ENCODE data around the gene NFKBIE. TPM values are rescaled to one million over a fixed set of nuclear protein-coding genes. Genes with fewer than 3 reads are reported as not detected.

NFKBIE gene
- total RNA-seq, 2 experiments from 2014 or later, result 43.0 to 43.1 TPM

- ChIA-PET CTCF (no interaction called here), POLR2A (interaction anchor here (1.2 kb wide), 1 partner anchor 53 kb away, joined by 3 read pairs; no protein-coding TSS in a partner anchor)
- Mint-ChIP-seq H3K27me3 (no peaks in the 10 kb centered on the region), H3K4me1 (ENCODE audit: low read depth) (peaks cover 28% of the 10 kb centered on the region), H3K9me3 (no peaks in the 10 kb centered on the region), H3K36me3 (ENCODE audit: low read depth) (peaks cover 75% of the 10 kb centered on the region), H3K4me3 (no peak overlapping the region), H3K27ac (no peak overlapping the region)
- no peaks in the 10 kb centered on the region for H3K27me3 ChIP-seq (ENCODE audit: control insufficient read depth in 1 of 2, insufficient read depth in 2 of 2, low read length in 2 of 2)
- no peak overlapping the region for H3K4me3 ChIP-seq (ENCODE audit: low read length)
- H3K9me3 ChIP-seq (ENCODE audit: control insufficient read depth in 1 of 2, insufficient read depth in 1 of 2, low read length in 2 of 2), result no peaks in the 10 kb centered on the region
- no peak overlapping the region for H3K27ac ChIP-seq (ENCODE audit: low read depth in 1 of 2, low read length in 2 of 2)
- ATAC-seq (ENCODE audit: poor library complexity) (no peak), DNase-seq (no peak)
- intact Hi-C loops (cut with DNase I, micrococcal nuclease), result no loop called here
- TF ChIP-seq, protein P1, sequence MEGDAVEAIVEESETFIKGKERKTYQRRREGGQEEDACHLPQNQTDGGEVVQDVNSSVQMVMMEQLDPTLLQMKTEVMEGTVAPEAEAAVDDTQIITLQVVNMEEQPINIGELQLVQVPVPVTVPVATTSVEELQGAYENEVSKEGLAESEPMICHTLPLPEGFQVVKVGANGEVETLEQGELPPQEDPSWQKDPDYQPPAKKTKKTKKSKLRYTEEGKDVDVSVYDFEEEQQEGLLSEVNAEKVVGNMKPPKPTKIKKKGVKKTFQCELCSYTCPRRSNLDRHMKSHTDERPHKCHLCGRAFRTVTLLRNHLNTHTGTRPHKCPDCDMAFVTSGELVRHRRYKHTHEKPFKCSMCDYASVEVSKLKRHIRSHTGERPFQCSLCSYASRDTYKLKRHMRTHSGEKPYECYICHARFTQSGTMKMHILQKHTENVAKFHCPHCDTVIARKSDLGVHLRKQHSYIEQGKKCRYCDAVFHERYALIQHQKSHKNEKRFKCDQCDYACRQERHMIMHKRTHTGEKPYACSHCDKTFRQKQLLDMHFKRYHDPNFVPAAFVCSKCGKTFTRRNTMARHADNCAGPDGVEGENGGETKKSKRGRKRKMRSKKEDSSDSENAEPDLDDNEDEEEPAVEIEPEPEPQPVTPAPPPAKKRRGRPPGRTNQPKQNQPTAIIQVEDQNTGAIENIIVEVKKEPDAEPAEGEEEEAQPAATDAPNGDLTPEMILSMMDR (IDR thresholded peaks at IDR 0.05), result no peak
- H3K4me1 ChIP-seq (ENCODE audit: insufficient read depth, low read length), result peaks cover 13% of the 10 kb centered on the region
- H3K36me3 ChIP-seq (ENCODE audit: insufficient read depth, low read length), result peaks cover 68% of the 10 kb centered on the region
These were observed 44.3 kb upstream of the NFKBIE start for GRCh38 chr6:44309631-44310030.

GRCh38 chr6:44309092-44309491, 43.7 kb upstream of the NFKBIE start:
- no peaks in the 10 kb centered on the region for H3K9me3 ChIP-seq (ENCODE audit: control insufficient read depth in 1 of 2, insufficient read depth in 1 of 2, low read length in 2 of 2)
- H3K27me3 ChIP-seq (ENCODE audit: control insufficient read depth in 1 of 2, insufficient read depth in 2 of 2, low read length in 2 of 2), result no peaks in the 10 kb centered on the region
- peaks cover 74% of the 10 kb centered on the region for H3K36me3 ChIP-seq (ENCODE audit: insufficient read depth, low read length)
- Mint-ChIP-seq H3K36me3 (ENCODE audit: low read depth) (peaks cover 77% of the 10 kb centered on the region), H3K9me3 (no peaks in the 10 kb centered on the region), H3K4me3 (no peak overlapping the region), H3K4me1 (ENCODE audit: low read depth) (peaks cover 28% of the 10 kb centered on the region), H3K27ac (no peak overlapping the region), H3K27me3 (no peaks in the 10 kb centered on the region)
- POLR2A ChIA-PET, result interaction anchor here (1.1 to 1.2 kb wide), 2 partner anchors 30 to 53 kb away, joined by 3 read pairs; no protein-coding TSS in a partner anchor
- no peak for DNase-seq
- peaks cover 13% of the 10 kb centered on the region for H3K4me1 ChIP-seq (ENCODE audit: insufficient read depth, low read length)
- CTCF ChIA-PET, result no interaction called here
- TF ChIP-seq, protein P1 (IDR thresholded peaks at IDR 0.05), result no peak
- intact Hi-C loops (cut with DNase I, micrococcal nuclease), result no loop called here
- no peak overlapping the region for H3K4me3 ChIP-seq (ENCODE audit: low read length)
- no peak for ATAC-seq (ENCODE audit: poor library complexity)
- H3K27ac ChIP-seq (ENCODE audit: low read depth in 1 of 2, low read length in 2 of 2), result no peak overlapping the region

- Mint-ChIP-seq H3K27me3 (no peaks in the 10 kb centered on the region), H3K4me1 (ENCODE audit: low read depth) (peaks cover 15% of the 10 kb centered on the region), H3K27ac (no peak overlapping the region), H3K4me3 (no peak overlapping the region), H3K9me3 (no peaks in the 10 kb centered on the region), H3K36me3 (ENCODE audit: low read depth) (peaks cover 84% of the 10 kb centered on the region)
- no peak overlapping the region for H3K4me3 ChIP-seq (ENCODE audit: low read length)
- H3K9me3 ChIP-seq (ENCODE audit: control insufficient read depth in 1 of 2, insufficient read depth in 1 of 2, low read length in 2 of 2), result no peaks in the 10 kb centered on the region
- peaks cover 6% of the 10 kb centered on the region for H3K4me1 ChIP-seq (ENCODE audit: insufficient read depth, low read length)
- DNase-seq (no peak), ATAC-seq (ENCODE audit: poor library complexity) (no peak)
- no peaks in the 10 kb centered on the region for H3K27me3 ChIP-seq (ENCODE audit: control insufficient read depth in 1 of 2, insufficient read depth in 2 of 2, low read length in 2 of 2)
- ChIA-PET POLR2A (no interaction called here), CTCF (interaction anchor here (2.9 kb wide), 1 partner anchor 39 kb away, joined by 24 read pairs; no protein-coding TSS in a partner anchor)
- intact Hi-C loops (cut with DNase I, micrococcal nuclease), result no loop called here
- TF ChIP-seq, protein P1 (IDR thresholded peaks at IDR 0.05), result no peak
- no peak overlapping the region for H3K27ac ChIP-seq (ENCODE audit: low read depth in 1 of 2, low read length in 2 of 2)
- peaks cover 92% of the 10 kb centered on the region for H3K36me3 ChIP-seq (ENCODE audit: insufficient read depth, low read length)
These were observed 41.9 kb upstream of the NFKBIE start for GRCh38 chr6:44307217-44307616.
